Thyroid gland (tissue), 4 donors: ENCODE measurements around the gene NKX2-2.

ENCODE experiments used
- CTCF ChIP-seq, 6 experiments: fragments of 200-600 bp in 3 of 6; fragments of 450-650 bp in 3 of 6; sonication (generic) in 3 of 6; IDR thresholded peaks; one replicate each; pipeline ENCODE4 v1.5.1; 2016 to 2019; ENCODE audit warnings: antibody characterized with exemption in 6 of 6, mild to moderate bottlenecking in 2 of 6, inconsistent platforms in 1 of 6, moderate library complexity in 1 of 6
- POLR2A ChIP-seq, 2 donors: fragments of 450-650 bp; IDR thresholded peaks; one replicate each; pipeline ENCODE4 v1.6.1; 2017; ENCODE audit warnings: antibody characterized with exemption in 2 of 2, mild to moderate bottlenecking in 2 of 2, moderate library complexity in 1 of 2

GRCh38 chr20:21523281-21523868 lies 9.5 kb upstream of the NKX2-2 start:
- TF ChIP-seq CTCF (IDR thresholded peaks at IDR 0.05): no peak
- TF ChIP-seq POLR2A (IDR thresholded peaks at IDR 0.05): no peak
